Stimulated activated naive CD4-positive, alpha-beta T cell (primary cell): ENCODE data around the gene COL9A1.

Experiments
- DNase-seq, 6 experiments: peaks; one replicate each; lab custom pipeline; 2025; lab: John Stamatoyannopoulos, UW

The COL9A1 gene

GRCh38 chr6:70171236-70171635, 131.6 kb downstream of the COL9A1 start:
- no peak for DNase-seq

GRCh38 chr6:70168681-70169377, 134.1 kb downstream of the COL9A1 start:
- no peak for DNase-seq
